Fibroblast of peridontal ligament (primary cell): Measurements from ENCODE around the gene GASK1A.

ENCODE experiments used
- DNase-seq: peaks from one replicate; pipeline ENCODE4 v3.0.0-alpha.2; 2010; ENCODE audit errors: extremely low read depth

GASK1A gene

GRCh38 chr3:43086460-43087165 lies 107.5 kb downstream of the GASK1A start:
- DNase-seq: no peak

GRCh38 chr3:43087249-43087776 lies 108.2 kb downstream of the GASK1A start:
- no peak for DNase-seq

GRCh38 chr3:43089081-43089480 lies 110.0 kb downstream of the GASK1A start:
- DNase-seq: no peak

GRCh38 chr3:43090238-43090637 lies 111.1 kb downstream of the GASK1A start:
- DNase-seq: no peak

GRCh38 chr3:43091481-43091880 lies 112.4 kb downstream of the GASK1A start:
- no peak for DNase-seq

- no peak for DNase-seq
Observed at GRCh38 chr3:43093006-43093405, 113.9 kb downstream of the GASK1A start.

GRCh38 chr3:43093974-43094373 lies 114.9 kb downstream of the GASK1A start:
- no peak for DNase-seq

GRCh38 chr3:43094381-43094780 lies 115.3 kb downstream of the GASK1A start:
- DNase-seq: no peak

- no peak for DNase-seq
Observed at GRCh38 chr3:43094851-43095250, 115.7 kb downstream of the GASK1A start.

GRCh38 chr3:43095370-43095769 lies 116.3 kb downstream of the GASK1A start:
- DNase-seq: no peak

GRCh38 chr3:43096761-43097160 lies 117.7 kb downstream of the GASK1A start:
- no peak for DNase-seq

- no peak for DNase-seq
Observed at GRCh38 chr3:43097400-43098080, 118.4 kb downstream of the GASK1A start.

- no peak for DNase-seq
Observed at GRCh38 chr3:43098761-43099160, 119.7 kb downstream of the GASK1A start.

- no peak for DNase-seq
Observed at GRCh38 chr3:43102773-43103480, 123.8 kb downstream of the GASK1A start.

- DNase-seq: no peak
Observed at GRCh38 chr3:43104039-43104438, 124.9 kb downstream of the GASK1A start.

GRCh38 chr3:43104660-43105595 lies 125.8 kb downstream of the GASK1A start:
- no peak for DNase-seq

GRCh38 chr3:43105596-43106292 lies 126.6 kb downstream of the GASK1A start, which contains the start of gene POMGNT2:
Gene POMGNT2 (minus strand): TSS chr3:43106079. CDS start chr3:43081431, 24,648 bp downstream.
- peak; percentile 63 for DNase-seq

GRCh38 chr3:43106293-43106628 lies 127.2 kb downstream of the GASK1A start:
- no peak for DNase-seq
